Measurements from ENCODE around the gene HBM.
"Not testable (repeated sequence)": the region's sequence is repeated elsewhere in the genome, so short reads cannot be mapped to it uniquely, and the experiment has no call there.

Gene HBM

GRCh38 chr16:188674-189073, 22.9 kb downstream of the HBM start:
- no peak for DNase-seq

- DNase-seq, result no peak
These were observed 23.9 kb downstream of the HBM start for GRCh38 chr16:189604-190186.

- no peak for DNase-seq
These were observed 26.1 kb downstream of the HBM start for GRCh38 chr16:191831-192230.

- DNase-seq, result no peak
These were observed 26.9 kb downstream of the HBM start for GRCh38 chr16:192686-193085.

GRCh38 chr16:193441-193840, 27.7 kb downstream of the HBM start:
- DNase-seq, result no peak

GRCh38 chr16:194516-194915, 28.7 kb downstream of the HBM start:
- DNase-seq, result no peak

- peak; percentile 61 for DNase-seq
These were observed 34.6 kb downstream of the HBM start for GRCh38 chr16:200388-200787.

- no peak for DNase-seq
These were observed 37.5 kb downstream of the HBM start for GRCh38 chr16:203246-203645.

- DNase-seq, result not testable (repeated sequence)
These were observed 38.3 kb downstream of the HBM start for GRCh38 chr16:204046-204445.

GRCh38 chr16:209359-209758, 43.6 kb downstream of the HBM start:
- DNase-seq, result not testable (repeated sequence)

GRCh38 chr16:211631-212180, 45.9 kb downstream of the HBM start:
- not testable (repeated sequence) for DNase-seq

GRCh38 chr16:212999-213398, 47.2 kb downstream of the HBM start:
- no peak for DNase-seq

All from fibroblast of upper back skin (primary cell).